Left cardiac atrium (tissue), 4 donors: Measurements from ENCODE around the gene ARL6IP4. TPM values are rescaled to one million over a fixed set of nuclear protein-coding genes. Genes with fewer than 3 reads are reported as not detected.

Source experiments
- ATAC-seq, 2 donors: fragments of 200-7000 bp; cut with Tn5 transposase; one replicate each; pipeline ENCODE4 v1.9.1; 2020; ENCODE audit warnings: mild to moderate bottlenecking in 2 of 2, moderate library complexity in 2 of 2
- DNase-seq: peaks from one replicate; pipeline ENCODE4 v3.0.0-alpha.2; 2020
- intact Hi-C, 2 donors: fragments of 100-400 bp; cut with DNase I; formaldehyde crosslinking; loops; one replicate each; pipeline versions ENCODE4 v1.14.1 to v1.15.1; 2022 to 2023
- total RNA-seq, 2 donors: library from RNA; stranded (reverse); fragmentation: NEBNext Ultra II Directional; extraction: Animal tissue kit (Norgen Biotek cat#: 25700); gene quantifications; one replicate each; pipeline ENCODE4 v1.2.1, GENCODE V29; 2021
- donor health status: DM: no; HTN: yes; CAD: no.
- donor health status: DM: no; HTN: yes; CAD: no; lungs with severe emphysema.
- donor health status: DM: yes; HTN: yes; CAD: no.
- donor health status: Dilated cardiomyopathy.

Gene ARL6IP4
- total RNA-seq, 2 donors from 2014 or later: 159 to 176 TPM

DNA sequence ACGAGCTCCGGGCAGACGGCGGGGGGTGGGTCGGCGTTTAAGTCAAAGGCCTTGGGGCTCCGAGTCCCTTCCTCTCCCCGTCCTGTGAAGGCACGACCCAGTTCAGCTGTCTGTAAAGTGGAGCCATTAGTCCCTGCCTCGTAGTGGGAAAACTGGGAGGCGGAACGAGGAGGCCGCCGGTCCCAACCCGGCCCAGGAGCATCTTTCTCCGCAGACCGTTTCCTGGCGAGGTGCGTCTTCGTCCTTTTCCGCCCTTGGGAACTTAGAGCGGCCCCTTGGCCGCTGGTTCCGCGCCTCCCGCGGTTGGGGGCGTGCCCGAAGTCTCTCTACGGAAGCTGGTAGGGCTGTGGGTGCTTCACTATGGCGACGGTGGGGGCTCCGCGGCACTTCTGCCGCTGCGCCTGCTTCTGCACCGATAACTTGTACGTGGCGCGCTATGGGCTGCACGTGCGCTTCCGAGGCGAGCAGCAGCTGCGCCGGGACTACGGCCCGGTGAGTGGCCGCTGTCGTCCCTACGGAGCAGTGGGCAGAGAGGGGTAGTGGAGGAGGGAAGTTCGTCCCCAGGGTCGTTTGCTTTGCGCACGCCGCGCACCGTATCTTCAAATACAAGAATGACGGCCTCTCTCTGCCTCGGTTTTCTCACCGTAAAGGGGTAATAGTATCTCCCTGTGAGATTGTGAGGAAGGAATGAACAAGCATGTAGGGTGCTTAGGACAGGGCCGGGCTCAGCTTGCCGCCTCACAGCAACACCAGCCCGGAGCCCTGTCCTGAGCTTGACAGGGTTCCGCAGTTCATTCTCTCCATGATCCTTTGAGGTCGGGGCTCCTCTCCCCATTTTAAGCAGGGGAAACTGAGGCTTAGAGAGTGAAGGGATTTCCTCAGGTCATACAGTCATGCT lies 5.3 kb upstream of the ARL6IP4 start, which contains the start of gene OGFOD2:
OGFOD2 (plus strand) TSS at position 353 of the 898 bp plus-strand sequence; CDS start at position 361, 8 bp downstream.
- ATAC-seq (peak; percentile 94 to 95), DNase-seq (peak; percentile 94)
- intact Hi-C loops: loop anchor here in 1 of 2 donors (5.0 kb wide), 1 partner anchor 257 kb away; the partner anchor contains the start of genes MPHOSPH9 and MTRFR

DNA sequence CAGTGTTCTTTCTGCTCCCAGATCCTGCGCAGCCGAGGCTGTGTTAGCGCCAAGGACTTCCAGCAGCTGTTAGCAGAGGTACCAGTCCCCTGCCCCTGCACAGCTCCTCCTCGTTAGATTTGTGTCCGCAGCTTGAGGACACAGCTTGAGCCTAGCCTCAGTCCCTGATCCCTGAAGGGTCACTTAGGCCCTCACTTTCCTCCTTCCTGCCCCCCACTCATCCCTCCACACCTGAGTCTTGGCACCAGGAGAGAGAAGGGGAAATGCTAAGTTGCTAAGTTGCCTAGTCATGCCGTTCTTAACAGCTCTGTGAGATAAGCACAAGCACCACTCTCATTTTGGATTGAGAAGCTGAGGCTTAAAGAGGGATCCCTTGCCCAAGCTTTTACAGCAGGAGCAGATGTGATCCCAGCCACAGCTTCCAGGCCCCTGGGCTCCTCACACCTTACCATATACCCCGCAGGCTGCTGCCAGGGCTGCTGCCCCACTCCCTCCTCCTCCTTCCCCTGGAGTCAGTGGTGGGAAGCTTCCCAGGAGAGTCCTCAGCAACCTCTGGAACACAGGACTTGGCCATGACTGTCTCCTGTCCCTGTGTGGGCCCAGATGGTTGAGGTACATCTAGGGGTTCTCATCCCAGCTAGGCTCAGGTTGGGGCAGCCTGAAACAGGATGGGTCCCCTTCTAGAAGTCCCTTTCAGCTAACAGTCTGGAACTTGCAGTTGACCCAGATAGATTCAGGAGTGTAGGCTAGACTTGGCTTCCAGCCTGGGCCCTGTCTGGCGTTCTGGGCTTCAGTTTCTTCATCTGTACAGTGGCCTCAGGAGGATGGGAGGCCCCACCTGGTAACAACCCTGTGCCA lies 4.5 kb upstream of the ARL6IP4 start:
- ATAC-seq (no peak), DNase-seq (no peak)
- intact Hi-C loops: loop anchor here in 1 of 2 donors (5.0 kb wide), 1 partner anchor 256 kb away; the partner anchor contains the start of genes MPHOSPH9 and MTRFR

DNA sequence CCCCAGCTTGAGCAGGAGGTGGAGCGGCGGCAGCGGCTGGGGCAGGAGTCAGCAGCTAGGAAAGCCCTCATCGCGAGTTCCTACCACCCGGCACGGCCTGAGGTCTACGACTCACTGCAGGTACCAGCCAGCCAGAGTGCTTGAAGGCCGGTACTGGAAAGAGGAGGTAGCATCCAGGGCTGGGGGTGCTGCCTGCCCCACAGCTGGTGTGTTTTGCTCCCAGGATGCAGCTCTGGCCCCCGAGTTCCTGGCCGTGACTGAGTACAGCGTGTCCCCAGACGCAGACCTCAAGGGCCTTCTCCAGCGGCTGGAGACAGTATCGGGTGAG lies 3.9 kb upstream of the ARL6IP4 start:
- ATAC-seq: no peak
- intact Hi-C loops: loop anchor here in 1 of 2 donors (5.0 kb wide), 1 partner anchor 256 kb away; the partner anchor contains the start of genes MPHOSPH9 and MTRFR

DNA sequence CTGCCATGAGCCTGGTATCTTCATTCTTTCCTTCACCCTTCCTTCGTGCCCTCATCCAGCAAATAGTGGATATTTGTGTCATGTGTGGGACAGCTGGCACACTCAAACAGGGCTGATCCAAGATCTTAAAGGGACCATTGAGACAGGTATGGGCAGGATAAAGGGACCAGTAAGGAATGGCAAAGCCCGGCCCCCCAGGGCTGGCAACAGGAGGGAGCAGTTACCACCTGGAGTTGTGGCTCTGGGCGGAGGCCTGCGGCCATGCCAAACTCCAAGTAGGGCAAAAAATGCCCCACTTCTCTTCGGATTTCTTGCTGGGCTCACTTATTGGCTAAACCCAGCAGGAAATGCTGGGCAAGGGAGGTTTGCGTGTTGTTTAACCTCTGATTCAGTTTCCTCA lies 3.3 kb upstream of the ARL6IP4 start:
- intact Hi-C loops: loop anchor here in 1 of 2 donors (5.0 kb wide), 1 partner anchor 255 kb away; the partner anchor contains the start of genes MPHOSPH9 and MTRFR
- no peak for DNase-seq
- ATAC-seq: no peak

More for the DNA sequence above, 3.9 kb upstream of the ARL6IP4 start:
- DNase-seq: no peak

DNA sequence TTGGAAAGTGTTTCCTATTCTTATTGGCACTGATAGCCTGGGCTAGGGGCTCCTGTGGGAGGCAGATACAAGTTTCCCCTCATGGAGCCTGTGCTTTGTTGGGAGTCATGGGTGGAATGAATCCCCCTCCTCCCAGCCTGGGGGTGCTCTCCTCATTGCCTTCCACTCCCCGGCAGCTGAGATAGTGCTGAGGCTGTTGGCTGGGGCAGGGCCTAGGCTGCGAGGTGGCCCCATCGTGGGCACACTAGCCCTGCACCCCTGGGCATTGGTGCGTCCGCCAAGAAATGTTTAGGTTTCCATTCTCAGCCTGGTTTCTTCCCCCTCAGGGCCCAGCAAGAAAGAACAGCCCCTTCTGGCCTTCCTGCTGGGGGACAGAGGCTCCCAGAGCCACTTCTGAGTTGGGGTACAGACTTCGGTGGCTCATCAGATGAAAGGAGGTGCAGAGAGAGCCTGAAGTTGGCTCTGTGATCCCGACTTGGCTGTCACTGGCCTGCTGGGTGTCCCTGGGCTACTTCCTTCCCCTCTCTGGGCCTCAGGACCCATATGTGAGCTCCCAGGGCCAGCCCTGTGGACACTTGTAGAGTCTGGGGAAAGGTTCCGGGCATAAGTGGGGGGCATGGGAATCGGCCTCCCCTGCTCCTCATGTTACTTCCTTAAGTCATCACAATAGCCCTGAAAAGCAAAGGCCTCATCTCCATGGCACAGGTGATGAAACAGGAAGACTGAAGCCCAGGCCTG lies 2.7 kb upstream of the ARL6IP4 start:
- no peak for DNase-seq
- no peak for ATAC-seq
- intact Hi-C loops: loop anchor here in 1 of 2 donors (5.0 kb wide), 1 partner anchor 254 kb away; the partner anchor contains the start of genes MPHOSPH9 and MTRFR

DNA sequence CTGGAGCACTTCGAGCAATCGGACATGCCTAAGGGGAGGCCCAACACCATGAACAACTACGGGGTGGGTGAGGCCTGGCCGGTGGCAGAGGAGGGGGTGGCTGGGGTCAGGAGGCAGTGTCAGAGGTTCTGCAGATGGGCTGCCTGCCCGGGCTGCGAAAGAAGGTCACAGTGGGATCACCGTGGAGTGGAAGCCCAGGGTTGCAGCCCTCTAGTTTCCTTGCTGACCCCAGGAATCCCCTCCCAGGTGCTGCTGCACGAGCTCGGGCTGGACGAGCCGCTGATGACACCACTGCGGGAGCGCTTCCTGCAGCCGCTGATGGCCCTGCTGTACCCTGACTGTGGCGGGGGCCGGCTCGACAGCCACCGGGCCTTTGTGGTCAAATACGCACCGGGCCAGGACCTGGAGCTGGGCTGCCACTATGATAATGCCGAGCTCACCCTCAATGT lies 1.9 kb upstream of the ARL6IP4 start:
- DNase-seq: no peak
- intact Hi-C loops: loop anchor here in 1 of 2 donors (5.0 kb wide), 1 partner anchor 254 kb away; the partner anchor contains the start of genes MPHOSPH9 and MTRFR
- no peak for ATAC-seq

DNA sequence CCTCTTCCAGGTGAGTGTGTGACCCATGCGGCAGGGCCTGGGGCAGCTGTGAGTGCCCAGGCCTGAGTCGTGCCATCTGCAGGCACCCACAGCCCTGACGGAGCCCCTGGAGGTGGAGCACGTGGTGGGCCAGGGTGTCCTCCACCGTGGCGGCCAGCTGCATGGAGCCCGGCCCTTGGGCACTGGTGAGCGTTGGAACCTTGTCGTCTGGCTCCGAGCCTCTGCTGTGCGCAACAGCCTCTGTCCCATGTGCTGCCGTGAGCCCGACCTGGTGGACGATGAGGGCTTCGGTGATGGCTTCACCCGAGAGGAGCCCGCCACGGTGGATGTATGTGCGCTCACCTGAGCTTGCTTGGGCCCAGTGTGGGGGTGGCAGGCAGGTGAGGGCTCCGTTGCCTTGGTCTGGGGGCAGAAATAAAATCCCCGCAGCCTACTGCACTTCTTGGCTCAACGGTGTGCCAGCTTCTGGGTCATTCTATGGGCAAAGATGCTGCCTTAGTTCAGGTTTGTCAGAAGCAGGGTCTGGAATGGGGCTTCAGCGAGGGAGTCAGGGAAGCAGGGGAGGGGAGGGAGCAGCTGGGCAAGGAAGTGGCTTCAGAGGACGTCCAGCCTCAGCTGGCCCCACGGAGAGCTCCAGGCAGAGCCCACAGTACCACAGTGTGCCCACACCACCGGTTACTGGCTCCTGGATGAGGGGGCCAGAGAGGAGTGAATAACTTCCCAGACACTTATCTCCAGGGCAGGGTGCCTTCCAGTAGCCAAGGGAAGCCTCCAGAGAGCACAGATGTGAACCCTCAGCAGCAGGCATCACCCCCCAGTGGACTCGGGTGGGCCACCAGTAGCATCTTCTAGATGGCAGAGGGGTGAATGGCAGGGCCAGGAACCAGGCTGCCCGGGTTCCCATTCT lies 1.2 kb upstream of the ARL6IP4 start:
- intact Hi-C loops: loop anchor here in 1 of 2 donors (5.0 kb wide), 1 partner anchor 253 kb away; the partner anchor contains the start of genes MPHOSPH9 and MTRFR
- ATAC-seq (no peak), DNase-seq (no peak)

DNA sequence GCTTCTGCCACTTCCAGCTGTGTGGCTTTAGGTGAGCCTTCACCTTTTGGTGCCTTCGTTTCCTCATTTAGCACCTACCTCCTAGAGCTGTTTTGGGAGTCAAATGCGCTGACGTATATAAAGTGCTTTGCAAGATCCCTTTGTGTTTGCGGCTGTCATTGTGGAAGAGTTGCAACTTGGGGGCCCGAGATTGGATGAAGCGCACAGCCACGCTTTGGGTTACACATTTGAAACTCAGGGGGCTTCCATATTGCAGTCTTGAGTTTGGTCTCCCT lies 636 bp upstream of the ARL6IP4 start:
- ATAC-seq (no peak), DNase-seq (no peak)
- intact Hi-C loops: loop anchor here in 1 of 2 donors (5.0 kb wide), 1 partner anchor 252 kb away; the partner anchor contains the start of genes MPHOSPH9 and MTRFR

DNA sequence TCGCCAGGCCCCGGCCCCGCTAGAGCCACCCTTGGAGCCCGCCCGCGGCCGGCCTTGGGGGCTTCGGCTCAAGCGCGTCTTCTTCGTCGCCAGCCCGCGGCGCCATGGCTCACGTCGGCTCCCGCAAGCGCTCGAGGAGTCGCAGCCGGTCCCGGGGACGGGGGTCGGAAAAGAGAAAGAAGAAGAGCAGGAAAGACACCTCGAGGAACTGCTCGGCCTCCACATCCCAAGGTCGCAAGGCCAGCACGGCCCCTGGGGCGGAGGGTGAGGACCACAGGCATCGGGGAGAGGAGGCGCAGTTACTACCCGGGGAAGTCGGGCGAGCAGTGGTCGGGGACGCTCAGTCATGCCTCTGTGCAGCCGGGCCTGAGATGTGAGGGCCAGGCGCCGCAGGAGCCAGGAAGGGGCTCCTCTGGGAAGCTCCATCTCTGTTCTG lies 573 bp downstream of the ARL6IP4 start:
- intact Hi-C loops: no loop called here
- ATAC-seq (no peak), DNase-seq (no peak)

DNA sequence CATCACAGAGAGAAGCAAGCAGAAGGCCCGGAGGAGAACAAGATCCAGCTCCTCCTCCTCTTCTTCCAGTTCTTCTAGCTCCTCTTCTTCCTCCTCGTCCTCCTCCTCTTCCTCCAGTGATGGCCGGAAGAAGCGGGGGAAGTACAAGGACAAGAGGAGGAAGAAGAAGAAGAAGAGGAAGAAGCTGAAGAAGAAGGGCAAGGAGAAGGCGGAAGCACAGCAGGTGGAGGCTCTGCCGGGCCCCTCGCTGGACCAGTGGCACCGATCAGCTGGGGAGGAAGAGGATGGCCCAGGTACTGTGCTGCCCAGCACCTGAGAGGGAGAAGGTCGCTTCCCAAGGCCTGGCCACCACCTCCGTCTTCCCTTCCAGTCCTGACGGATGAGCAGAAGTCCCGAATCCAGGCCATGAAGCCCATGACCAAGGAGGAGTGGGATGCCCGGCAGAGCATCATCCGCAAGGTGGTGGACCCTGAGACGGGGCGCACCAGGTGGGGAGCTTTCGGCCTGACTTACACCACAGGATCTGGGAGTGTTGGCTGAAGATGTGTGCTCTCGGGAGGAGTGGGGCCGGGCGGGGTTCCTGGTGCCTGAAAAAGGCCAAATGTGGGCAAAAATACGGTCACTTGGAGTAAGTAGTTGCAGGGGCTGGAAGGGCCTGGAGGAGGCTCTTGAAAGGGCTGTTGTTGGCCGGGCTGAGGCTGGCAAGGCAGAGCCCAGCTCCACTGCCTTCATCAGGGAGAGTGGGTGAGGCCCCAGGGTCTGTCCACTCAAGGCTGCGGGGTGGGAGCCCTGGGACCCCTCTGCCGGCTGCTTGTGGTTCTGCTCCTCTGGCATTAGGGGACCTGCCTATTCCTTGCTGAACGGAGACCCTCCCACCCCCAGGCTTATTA lies 1.4 kb downstream of the ARL6IP4 start:
- DNase-seq: no peak
- no peak for ATAC-seq
- intact Hi-C loops: no loop called here

DNA sequence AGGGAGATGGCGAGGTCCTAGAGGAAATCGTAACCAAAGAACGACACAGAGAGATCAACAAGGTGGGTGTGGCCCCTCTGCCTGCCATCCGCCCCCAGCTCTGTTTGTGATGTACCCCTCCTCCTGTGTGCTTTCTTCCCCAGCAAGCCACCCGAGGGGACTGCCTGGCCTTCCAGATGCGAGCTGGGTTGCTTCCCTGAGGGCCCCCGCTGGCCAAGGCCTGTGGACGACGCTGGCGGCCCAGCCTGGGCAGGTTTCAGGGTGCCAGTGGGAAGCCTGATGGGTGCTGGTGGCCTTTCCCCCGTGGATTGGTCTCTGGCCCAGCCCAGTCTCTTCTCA lies 2.0 kb downstream of the ARL6IP4 start:
- ATAC-seq (no peak), DNase-seq (no peak)
- intact Hi-C loops: no loop called here

DNA sequence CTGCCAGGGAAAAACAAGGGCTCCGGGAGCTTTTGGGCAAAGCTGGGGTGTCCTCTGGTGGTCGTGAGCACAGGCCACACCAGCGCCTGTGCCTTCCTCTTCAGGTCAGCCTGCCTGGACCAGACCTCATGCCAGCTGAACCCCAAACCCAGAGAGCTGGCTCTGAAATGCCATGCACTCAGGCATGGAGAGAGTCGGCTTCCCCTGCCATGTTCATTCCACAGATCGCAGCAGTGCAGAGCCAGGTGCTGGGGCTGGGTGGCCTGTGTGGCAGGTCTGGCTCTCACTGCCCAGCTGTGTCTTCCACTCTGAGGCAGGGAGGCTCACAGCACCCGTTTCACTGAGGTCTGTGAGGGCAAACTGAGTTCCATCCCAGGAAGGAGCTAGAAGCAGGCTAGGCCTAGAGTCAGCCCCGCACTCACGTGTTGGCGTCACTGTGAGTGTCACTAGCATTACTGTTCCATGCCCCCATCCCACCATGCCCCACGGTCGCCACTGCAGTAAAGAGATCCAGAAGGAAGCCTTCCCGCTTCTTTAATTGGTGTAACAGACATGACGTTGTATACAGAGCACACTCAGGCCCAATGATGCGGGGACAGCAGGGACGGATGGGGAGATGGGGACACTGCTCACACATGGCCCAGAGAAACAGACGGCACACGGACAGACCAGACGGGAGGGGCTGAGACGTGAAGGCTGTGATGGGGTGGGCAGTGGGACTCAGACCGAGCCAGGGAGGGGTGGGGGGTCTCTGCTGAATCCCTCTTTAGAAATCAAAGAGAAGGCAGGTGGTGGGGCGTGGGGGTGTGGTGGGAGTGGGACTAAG lies 2.7 kb downstream of the ARL6IP4 start:
- ATAC-seq: no peak
- no peak for DNase-seq
- intact Hi-C loops: no loop called here

DNA sequence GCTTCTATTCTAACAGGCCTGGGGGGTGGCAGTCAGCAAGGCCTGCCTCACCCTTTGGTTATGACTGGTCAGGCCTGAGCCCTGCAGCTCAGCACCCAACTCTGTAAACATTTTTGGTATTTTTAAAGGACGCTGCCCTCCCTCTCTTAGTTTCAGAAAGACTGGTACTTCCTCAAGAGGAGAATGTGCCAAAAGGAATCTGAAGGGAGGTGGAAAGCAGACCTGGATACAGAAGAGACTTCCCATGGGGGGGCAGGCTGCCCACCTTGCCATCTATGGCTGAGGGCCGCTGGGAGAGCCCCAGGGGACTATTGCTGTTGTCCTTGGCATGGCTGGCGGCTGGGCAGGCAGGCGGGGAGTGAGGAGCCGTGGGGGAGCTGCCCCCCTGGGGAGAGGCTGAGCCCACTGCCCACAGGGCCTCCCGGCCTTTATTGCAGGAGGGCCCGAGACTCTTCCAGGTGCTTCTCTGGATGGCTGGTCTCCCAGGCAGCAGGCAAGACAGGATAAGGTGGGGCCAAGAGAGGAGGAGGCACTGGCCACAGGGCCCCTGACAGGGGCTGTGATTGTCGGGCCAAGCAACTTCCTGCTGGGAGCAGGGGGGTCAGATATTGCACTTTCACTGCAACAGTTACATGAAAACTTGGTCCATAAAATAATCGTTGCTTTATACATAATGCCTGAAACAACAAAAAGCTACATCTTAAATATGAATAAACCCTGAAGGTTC lies 3.5 kb downstream of the ARL6IP4 start:
- no peak for DNase-seq
- intact Hi-C loops: no loop called here
- no peak for ATAC-seq

DNA sequence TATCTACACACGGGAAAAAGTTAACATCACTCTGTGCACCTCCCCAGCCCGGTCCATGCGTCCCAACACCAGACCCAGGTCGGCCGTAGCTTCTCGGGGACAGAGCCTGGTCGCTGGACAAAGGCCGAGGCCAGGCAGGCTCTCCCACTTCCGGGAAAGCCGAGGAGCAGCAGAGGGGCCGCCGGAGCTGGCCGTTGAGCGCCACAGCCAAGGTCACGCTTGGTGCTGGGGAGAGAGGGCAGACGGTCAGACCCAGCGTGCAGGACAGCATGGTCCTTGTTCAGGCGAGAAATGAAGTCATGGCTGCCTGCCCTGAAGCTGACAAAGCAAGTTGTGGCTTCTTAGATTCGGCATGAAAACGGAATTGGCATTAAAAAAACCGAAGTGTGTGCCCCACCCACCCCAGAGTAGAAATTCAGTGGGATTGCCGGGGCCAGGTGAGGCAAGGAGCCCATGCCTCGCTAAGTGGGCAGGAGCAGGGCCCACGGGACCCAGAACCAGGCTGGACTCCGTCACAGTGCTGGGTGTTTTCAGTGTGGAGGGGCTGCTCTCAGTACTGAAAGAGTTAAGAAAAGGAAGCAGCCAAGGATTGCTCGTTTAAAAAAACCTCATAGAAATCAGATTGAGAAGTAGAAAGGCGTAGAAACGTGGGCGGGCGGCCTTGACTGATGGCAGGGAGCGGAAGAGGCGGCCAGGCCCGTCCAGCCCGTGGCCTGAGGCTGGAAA lies 4.3 kb downstream of the ARL6IP4 start:
- intact Hi-C loops: loop anchor here in 1 of 2 donors (5.0 kb wide), 1 partner anchor 163 kb away; no protein-coding TSS in a partner anchor

More for the DNA sequence above, 4.3 kb downstream of the ARL6IP4 start:
- peak; percentile 59 for DNase-seq
- peak; percentile 13 to 18 for ATAC-seq
